HG03469 (cell line): ENCODE measurements around the gene RAB26.
A peak's percentile ranks its signal among the peaks of the same experiment; 100 is the strongest.

Experiments used
- ATAC-seq: cut with Tn5 transposase; IDR thresholded peaks from one replicate; pipeline ENCODE4 v1.9.1; 2021; ENCODE audit warnings: mild to moderate bottlenecking, moderate library complexity, moderate number of reproducible peaks; ENCODE audit not compliant: unreplicated experiment

RAB26 gene

GRCh38 chr16:2142942-2143877 lies 5.2 kb upstream of the RAB26 start:
- ATAC-seq, result no peak

GRCh38 chr16:2143878-2144485 lies 4.4 kb upstream of the RAB26 start:
- no peak for ATAC-seq

GRCh38 chr16:2145843-2146242 lies 2.6 kb upstream of the RAB26 start:
- no peak for ATAC-seq

GRCh38 chr16:2147378-2147777 lies 1.0 kb upstream of the RAB26 start:
- ATAC-seq, result no peak

- no peak for ATAC-seq
Observed at GRCh38 chr16:2148714-2149629, 547 bp downstream of the RAB26 start.

- no peak for ATAC-seq
Observed at GRCh38 chr16:2149630-2150417, 1.4 kb downstream of the RAB26 start.

GRCh38 chr16:2150418-2151187 lies 2.2 kb downstream of the RAB26 start:
- ATAC-seq, result no peak

- no peak for ATAC-seq
Observed at GRCh38 chr16:2151188-2152091, 3.0 kb downstream of the RAB26 start.

GRCh38 chr16:2152695-2153506 lies 4.5 kb downstream of the RAB26 start:
- no peak for ATAC-seq

GRCh38 chr16:2154533-2155090 lies 6.2 kb downstream of the RAB26 start:
- ATAC-seq, result no peak

GRCh38 chr16:2155091-2155950 lies 6.9 kb downstream of the RAB26 start, which contains the start of gene TRAF7:
TRAF7 (plus strand) TSS chr16:2155782; CDS start chr16:2163921, 8,139 bp downstream.
- ATAC-seq, result peak; percentile 69

- ATAC-seq, result no peak
Observed at GRCh38 chr16:2155977-2156848, 7.8 kb downstream of the RAB26 start.

- ATAC-seq, result no peak
Observed at GRCh38 chr16:2156849-2157224, 8.4 kb downstream of the RAB26 start.

GRCh38 chr16:2157480-2158261 lies 9.2 kb downstream of the RAB26 start:
- ATAC-seq, result no peak

GRCh38 chr16:2158262-2158638 lies 9.8 kb downstream of the RAB26 start:
- no peak for ATAC-seq
